PC-3 (cell line): ENCODE results near the gene NGDN.

ENCODE experiments used
- CTCF ChIP-seq: fragments of 300-600 bp; sonication (generic); conservative IDR thresholded peaks from 2 replicates; pipeline ENCODE4 v1.5.1; 2017; ENCODE audit warnings: antibody characterized with exemption, low read depth, mild to moderate bottlenecking, low read length
- EZH2 ChIP-seq: fragments of 300-600 bp; sonication (generic); IDR thresholded peaks from one replicate; pipeline ENCODE4 v1.6.1; 2017; ENCODE audit warnings: antibody characterized with exemption, mild to moderate bottlenecking, low read length; ENCODE audit not compliant: unreplicated experiment

GRCh38 chr14:23457587-23458445 lies 11.7 kb upstream of the NGDN start:
- no peak for TF ChIP-seq CTCF
- TF ChIP-seq EZH2, result no peak
